Stimulated activated CD4-positive, alpha-beta T cell treated with anti-CD3 and anti-CD28 coated beads, Interleukin-1b, Interleukin-23, amount 100 ng/mL, for 48 hours (primary cell): ENCODE data around the gene LRRN1.
"Not testable (repeated sequence)": the region's sequence is repeated elsewhere in the genome, so short reads cannot be mapped to it uniquely, and the experiment has no call there.

ENCODE experiments used
- DNase-seq: peaks from one replicate; pipeline ENCODE4 v3.0.0-alpha.2; 2020

The LRRN1 gene

DNA sequence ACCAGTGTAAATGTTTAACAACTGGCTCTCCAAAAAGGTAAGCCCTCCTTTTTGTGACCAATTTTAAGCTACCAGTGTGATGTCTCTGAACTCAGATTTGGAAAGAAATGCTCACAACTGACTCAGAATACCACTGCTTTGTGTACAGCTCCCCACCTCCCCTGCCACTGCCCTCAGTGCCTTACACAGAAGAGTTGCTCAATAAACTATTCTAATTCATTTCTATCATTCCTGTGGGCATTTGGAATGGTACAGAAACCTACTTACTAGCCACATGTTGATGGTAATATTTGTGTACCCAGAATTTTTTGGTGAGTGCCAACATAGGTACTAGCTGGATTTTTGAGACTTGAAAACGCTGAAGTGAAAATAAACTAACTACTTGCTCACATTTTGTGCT is 16.0 kb downstream of the LRRN1 start:
- no peak for DNase-seq

DNA sequence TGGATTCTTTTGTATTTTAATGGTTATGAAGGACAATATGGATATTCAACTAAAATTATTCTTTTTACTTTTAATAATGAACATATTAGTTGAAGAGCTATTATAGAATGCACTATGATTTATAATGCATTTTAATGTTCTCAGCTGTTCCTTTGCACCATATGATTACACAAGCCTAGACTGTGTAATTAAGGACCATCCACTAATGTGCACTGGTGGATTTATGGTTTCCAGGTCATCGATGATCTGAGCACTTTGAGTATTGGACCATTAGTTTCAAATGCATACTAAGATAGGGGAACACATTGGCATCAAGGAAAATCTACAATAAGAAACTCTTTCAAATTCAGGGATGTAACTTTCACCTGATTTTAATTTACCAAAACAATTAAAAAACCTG is 16.8 kb downstream of the LRRN1 start:
- DNase-seq = no peak

DNA sequence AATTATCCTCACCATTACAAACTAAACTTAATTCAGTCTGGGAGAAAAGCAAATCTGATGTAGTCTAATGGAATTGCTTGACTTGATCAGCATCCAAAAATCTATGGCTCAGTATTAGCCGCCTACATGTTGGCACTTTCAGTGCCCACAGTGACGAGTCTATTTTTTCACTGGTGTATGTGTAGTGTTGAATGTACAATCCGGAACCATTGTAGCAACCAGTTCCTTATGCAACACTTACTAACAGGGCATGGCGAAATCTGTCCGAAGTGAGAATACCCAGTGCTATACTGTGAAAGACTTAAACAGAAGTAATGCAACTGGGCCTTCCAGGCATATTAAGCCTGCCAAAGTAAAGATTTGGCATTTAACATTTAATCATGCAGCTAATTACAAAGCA is 18.6 kb downstream of the LRRN1 start:
- DNase-seq = no peak

DNA sequence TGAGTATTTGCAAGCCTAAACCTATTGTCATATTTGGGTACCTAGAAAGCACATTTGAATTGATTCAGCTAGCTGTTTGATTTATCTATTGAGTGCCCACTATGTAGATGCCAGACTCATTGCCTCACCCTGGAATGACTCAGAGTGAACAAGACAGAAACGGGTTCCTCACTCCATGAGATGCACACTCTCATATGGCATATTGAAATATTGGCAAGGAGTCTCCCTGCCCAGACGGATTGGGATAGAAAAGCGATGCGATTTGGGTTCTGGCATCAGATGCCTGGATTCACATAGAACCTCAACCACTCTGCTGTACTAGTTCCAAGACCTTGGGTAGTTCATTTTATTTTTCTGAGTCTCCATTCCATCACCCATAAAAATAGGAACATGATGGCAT is 22.5 kb downstream of the LRRN1 start:
- DNase-seq = no peak

DNA sequence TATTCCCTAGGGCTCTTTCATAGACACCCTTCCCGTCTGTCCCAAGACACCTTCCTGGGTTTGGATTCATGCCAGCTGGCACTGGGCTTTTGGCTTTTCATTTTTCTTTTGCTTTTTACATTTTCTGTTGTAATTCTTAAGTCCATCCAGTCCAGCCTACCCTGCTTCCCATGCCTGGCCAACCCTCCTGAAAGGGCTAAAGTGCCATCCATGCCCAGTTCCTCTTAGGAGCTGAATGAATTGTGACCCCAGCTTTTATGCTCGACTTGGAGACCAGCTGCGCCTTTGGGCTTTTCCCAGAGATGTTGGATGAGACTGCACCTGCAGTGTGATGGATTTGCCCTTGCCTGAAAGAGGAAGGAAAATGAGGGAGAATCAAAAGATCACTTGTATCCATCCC is 25.8 kb downstream of the LRRN1 start:
- no peak for DNase-seq

DNA sequence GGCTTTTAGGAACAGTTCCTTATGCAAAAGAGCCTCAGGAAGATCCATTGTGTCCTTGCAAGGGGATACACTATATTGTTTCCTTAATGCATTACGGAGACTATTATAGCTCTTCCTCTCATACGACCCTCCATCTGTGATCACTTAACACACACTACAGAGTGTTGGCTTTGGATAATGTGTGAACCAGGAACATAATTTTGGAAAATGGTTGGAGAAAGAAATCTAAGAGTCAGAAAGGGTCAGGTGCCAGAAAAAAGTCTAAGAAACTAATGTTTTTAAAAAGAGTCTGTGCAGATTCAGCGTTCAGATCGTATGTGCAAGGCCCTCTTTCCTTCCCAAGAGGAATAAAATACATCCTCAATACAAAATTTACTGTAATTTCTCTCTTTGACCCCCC is 27.3 kb downstream of the LRRN1 start:
- DNase-seq = no peak

DNA sequence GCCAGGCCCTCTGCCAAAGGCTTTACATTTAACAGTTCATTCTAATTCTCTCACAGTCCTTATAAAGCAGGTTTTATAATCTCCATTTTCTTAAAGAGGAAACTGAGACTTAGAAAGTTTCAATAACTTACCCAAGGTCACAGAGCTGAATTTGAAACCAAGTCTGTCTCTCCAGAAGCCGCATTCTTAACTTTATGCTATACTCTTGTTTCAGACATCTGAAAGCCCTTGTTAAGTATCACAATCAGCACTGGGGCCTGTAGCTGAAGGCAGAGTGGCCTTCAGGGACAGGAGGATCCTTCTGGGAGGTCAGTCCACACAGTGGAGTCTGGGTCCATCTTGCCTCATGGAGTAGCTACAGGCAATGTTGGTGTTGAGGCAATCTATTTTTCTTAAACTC is 27.9 kb downstream of the LRRN1 start:
- DNase-seq = no peak

DNA sequence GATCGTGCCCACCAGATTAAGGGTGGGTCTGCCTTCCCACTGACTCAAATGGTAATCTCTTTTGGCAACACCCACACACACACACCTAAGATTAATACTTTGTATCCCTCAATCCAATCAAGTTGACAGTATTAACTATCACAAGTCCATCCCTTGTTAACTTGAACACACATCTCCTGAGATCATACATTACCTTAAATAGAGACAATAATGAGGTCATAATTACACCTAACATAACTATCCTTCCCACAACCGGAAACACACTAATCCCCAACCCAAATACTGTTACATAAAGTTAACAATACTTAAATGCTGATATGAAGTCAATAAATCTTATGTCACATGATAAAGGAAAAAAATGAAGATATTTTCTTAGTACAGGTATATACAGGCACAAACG is 29.2 kb downstream of the LRRN1 start:
- DNase-seq = not testable (repeated sequence)

DNA sequence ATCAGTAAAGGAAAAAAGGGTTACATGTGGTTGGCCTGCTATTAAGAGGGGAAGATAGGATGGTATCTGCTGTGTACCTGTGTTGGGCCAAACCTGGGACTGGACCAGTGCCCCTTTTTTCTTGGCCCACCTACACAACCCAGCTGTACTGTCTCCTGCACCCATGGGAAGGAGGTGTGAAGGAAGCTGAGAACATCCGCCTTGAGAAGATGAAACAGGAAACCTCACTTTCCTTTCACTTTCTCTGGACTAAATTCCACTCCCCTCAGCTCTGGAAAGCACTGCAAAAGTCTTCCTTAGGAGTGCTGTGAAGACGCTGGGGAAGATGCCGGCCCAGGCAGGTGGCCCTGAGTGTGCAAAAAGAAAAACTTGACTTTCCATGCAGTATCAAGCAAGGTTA is 37.6 kb downstream of the LRRN1 start:
- DNase-seq = no peak

DNA sequence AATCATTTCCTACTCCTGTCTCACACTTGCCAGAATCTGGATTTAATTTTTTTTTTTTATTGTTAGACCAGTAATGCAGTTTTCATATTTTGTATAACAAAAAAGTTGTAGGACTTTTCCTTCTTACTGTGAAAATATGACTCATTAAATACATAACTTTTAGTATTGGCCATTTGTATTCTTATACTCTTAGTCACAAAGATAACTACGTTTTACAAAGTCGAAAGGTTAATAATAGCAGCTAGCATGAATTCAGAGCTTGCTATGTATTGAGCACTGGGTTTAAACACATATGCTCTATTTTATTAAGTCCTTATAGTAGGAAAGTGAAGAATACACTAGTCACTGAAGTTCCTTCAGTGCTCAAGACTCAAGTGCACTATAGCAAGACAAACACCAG is 43.1 kb downstream of the LRRN1 start:
- no peak for DNase-seq

DNA sequence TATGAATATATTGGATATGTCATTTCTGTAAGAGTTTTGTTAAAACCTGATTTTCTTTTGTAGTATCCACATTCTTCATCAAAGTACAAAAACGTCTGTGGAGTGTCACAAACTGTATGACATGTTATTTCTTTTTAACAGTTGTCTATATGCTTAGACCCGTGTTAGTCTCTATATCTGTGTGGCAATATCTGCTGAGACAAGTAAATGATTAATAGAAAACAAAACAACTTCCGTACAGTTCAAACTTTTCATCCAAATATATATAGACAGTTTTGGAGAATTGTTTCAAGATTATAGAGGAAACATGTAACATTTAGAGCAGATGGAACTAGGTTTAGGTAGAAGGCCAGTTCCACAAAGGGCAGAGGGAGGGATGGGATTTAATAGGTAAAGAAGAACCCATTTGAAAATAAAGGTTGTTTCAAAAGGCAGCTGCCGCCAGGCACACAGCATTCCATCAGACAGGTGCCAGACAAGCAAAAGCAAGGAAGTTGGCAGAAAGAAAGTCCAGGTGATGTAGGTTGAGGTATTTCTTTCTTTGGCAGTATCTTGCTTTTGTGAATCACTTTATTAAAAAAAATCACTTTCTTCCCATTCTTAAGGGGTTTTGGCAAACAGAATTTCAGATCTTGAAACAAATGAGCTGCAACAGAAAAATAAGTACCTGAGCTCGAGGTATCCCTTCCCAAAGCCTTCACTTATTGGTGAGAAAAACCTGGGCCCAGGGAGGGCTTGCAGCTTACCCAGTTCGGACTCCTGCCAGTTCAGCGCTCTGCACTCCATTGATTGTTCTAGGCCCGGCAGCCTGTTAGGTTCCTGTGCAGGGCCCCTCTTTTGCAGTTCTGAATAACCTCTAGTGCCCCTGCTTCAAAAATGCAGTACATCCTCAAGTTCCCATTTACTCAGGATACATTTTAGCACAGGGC is 49.0 kb downstream of the LRRN1 start:
- no peak for DNase-seq

DNA sequence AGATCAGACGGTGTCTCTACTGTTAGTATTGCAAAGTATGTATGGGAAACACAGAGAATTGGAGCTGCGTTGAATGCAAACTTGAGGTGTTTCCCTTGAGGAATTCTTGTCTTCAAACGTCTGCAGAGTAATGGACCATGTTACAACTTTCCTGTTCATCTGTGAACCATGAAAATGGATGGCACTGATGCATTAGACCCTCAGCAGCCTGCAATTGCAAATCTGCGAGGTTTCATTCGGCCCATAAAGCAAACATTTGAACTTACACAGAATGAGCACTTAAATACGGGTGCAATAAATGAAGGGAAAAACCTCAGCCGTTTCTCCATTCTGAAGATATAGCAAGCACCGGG is 49.7 kb downstream of the LRRN1 start:
- DNase-seq = no peak

DNA sequence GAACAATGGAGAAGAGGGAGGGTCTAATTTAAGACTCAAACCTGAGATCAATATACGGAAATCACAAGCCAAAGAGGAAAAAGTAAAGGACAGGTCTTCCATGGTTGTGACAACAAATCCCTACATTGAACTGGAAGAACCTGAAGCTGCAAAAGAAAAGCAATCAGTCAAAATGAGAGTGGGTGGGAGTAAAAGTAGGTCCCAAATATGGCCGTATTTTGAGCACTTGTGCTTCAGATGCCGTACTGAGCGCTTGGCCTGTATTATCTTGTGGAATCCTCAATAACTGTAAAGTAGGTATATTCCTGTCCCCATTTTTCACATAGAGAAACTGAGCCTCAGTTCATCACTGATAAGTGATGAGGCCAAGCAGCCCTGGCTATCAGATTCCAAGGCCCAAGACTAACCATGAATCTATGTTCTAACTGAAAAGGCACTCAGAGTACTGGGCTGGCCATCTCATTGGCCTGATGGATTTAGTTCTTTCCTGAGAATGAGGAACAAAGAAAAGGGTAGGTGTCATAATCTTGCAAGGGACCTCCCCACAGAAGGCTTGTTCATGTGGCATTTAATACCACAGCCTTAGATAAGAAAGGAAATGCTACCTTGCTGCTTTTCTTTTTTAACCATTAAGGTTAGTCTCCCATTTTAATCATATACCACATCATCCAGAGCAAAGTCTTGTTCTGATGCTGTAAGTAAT is 52.5 kb downstream of the LRRN1 start:
- no peak for DNase-seq

DNA sequence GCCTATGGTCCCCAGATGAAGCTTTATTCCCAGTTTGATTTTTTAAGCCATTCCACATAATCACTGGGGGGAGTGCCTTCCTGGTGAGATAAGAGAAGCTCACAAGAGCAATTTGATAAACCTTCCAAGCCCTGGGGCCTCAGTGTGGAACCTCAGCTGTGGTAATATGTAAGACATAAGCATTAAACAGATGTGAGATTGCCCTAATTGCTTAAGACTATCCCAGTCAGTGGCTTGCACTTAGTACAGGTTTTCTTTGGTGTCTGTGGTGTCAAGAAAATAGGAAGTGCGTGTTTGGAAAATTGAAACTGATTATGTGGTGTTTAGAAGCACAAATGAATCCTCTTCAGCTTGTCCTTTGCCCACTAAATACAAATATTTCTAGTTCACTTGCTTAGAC is 54.3 kb downstream of the LRRN1 start:
- no peak for DNase-seq

DNA sequence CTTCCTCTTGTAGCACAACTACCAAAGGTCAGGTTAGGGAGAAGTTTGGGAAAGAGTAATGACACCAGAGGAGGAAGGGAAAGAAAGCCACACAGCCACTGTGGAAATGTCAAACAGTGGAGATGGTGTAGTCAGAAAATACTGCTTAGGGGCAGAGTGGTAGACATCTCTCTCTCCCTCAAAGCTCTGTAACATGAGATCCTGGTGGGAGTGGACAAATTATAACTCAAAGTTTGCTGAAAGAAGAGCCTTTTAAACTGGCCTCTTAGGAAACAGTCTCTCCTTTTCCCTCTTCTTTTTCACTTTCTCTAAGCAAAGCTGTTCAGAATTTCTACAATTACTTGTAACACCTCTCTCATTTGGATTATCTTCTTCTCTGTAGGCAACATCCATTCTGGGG is 55.8 kb downstream of the LRRN1 start:
- DNase-seq = no peak

DNA sequence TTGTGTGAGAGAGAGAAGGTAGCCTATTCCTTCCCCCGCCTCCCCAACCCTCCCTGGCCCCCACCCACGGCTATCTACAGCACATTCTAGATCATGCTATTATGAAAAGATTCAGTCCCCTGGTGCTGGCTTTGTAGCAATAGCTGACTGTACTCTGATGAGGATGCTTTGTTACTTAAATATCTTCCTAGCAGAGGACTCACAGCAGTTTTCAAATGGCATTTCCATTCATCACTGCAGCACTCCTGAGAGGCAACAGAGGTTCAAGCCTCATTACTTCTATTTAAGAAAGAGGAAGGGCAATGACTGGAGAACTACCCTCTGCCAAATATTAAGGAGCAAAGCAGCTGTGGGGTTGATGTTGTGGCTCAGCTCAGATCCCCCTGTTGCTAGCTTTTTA is 61.0 kb downstream of the LRRN1 start:
- DNase-seq = no peak

DNA sequence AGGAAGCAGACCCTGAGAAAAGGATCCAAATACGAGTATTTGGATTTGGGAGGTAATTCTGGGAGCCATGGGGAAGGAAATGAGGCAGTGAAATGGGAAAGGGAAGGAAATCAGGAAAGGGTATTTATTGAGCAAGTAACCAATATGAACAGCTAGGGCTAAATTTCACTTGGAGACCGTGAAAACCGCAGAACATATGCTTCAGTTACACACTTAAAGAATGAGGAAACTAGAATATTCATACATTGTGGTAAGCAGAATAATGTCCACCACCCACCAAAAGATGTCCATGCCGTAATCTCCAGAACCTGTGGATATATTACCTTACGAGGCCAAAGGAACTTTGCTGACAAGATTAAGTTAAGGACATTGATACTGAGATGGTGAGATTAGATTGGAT is 63.3 kb downstream of the LRRN1 start:
- DNase-seq = no peak

DNA sequence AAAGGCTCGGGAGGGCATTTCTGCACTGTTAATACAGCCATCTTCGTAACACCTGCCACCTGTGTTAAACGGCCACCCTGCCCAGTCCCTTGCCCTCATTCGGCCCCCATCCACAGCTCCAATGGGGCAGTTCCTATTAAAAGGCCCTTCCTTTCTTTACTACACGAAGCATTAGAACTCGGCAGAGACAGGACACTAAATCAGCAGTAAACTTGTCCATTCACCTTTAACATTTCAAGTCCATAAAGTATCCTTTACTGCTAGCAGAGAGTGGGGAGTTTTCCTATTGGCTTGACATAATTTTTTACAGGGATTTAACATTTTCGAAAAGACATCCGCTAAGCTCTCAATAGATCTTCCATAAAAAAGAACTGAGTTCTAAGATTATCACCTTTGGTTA is 76.3 kb downstream of the LRRN1 start:
- no peak for DNase-seq

DNA sequence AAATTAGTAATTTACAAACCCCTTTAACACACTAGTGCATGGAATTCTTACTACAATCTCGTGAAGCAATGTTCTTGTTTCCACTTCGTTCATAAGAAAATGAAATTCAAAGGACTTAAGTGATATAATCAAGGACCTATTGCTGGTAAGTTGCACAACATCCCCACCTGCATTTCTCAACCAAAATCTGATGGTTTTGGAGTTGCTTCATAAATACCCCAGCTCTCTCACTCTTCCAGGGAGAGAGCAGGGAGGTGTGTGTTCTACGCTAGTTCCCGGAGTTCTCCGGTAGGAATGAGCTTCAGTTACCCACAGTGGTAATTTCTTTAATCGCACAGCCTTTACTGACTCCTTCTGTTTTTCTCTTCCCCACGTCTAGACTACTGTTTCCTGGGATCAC is 81.8 kb downstream of the LRRN1 start:
- DNase-seq = no peak

DNA sequence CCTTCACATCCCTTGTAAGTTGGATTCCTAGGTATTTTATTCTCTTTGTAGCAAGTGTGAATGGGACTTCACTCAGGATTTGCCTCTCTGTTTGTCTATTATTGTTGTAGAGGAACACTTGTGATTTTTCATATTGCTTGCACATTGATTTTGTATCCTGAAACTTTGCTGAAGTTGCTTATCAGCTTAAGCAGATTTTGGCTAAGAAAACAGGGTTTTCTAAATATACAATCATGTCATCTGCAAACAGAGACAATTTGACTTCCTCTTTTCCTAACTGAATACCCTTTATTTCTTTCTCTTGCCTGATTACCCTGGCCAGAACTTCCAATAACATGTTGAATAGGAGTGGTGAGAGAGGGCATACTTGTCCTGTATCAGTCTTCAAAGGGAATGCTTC is 88.1 kb downstream of the LRRN1 start:
- not testable (repeated sequence) for DNase-seq

DNA sequence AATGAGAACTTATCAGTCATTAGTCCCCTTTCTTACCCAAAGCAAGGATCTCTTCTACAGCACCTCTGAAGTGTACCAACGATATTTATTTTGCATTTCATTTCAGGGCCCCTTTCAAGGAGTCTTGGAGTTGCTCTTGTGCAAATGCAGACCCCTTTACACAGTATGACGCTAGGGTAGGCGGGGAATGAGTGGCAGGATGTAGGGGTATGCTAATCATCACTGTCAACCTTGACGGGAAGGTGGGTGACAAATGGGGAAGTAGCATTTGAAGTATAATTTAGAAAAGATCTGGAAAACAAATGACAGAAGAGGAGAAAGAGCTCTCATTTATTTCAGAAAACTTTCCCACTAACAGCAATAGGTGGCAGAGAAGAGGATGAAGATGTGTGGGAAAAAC is 94.4 kb downstream of the LRRN1 start:
- no peak for DNase-seq
